Thymus (tissue), 11 donors: Measurements from ENCODE around the gene KRTAP17-1. TPM values are rescaled to one million over a fixed set of nuclear protein-coding genes. Genes with fewer than 3 reads are reported as not detected.

ENCODE experiments used
- DNase-seq, 9 donors: peaks; one replicate each; pipeline ENCODE4 v3.0.0-alpha.2; 2013; ENCODE audit warnings: low spot score in 9 of 9, low read depth in 6 of 9, missing footprints in 1 of 9
- H3K27ac ChIP-seq, 2 donors: one replicate each; pipeline ENCODE4 v1.5.1; 2013; ENCODE audit warnings: control low read depth in 1 of 2, low read depth in 1 of 2, low read length in 1 of 2, mild to moderate bottlenecking in 1 of 2, moderate library complexity in 1 of 2
- H3K27me3 ChIP-seq, 2 donors: one replicate each; pipeline ENCODE4 v1.5.1; 2013; ENCODE audit warnings: low read length in 1 of 2; ENCODE audit not compliant: control insufficient read depth in 2 of 2, insufficient read depth in 1 of 2
- H3K36me3 ChIP-seq, 2 donors: one replicate each; pipeline ENCODE4 v1.5.1; 2013; ENCODE audit warnings: low read length in 1 of 2, mild to moderate bottlenecking in 1 of 2, moderate library complexity in 1 of 2; ENCODE audit not compliant: control insufficient read depth in 2 of 2, insufficient read depth in 2 of 2
- H3K4me1 ChIP-seq, 2 donors: one replicate each; pipeline ENCODE4 v1.5.1; 2013; ENCODE audit warnings: low read length in 2 of 2; ENCODE audit not compliant: control insufficient read depth in 2 of 2, insufficient read depth in 2 of 2
- H3K4me3 ChIP-seq, 2 donors: one replicate each; pipeline ENCODE4 v1.5.1; 2013; ENCODE audit warnings: low read length in 2 of 2, control low read depth in 1 of 2, mild to moderate bottlenecking in 1 of 2
- H3K9me3 ChIP-seq, 2 donors: one replicate each; pipeline ENCODE4 v1.5.1; 2013; ENCODE audit warnings: low read length in 1 of 2, mild to moderate bottlenecking in 1 of 2; ENCODE audit not compliant: control insufficient read depth in 2 of 2, insufficient read depth in 1 of 2
- WGBS: extraction: QIAGEN DNeasy Blood & Tissue Kit; methylation state at CpG from one replicate; pipeline ENCODE4 v1.1.7; 2013; 5-methylcytosine and 5-hydroxymethylcytosine counted together
- polyA plus RNA-seq: library from polyadenylated mRNA; stranded (reverse); fragments of 200-250 nt; gene quantifications from one replicate; pipeline ENCODE4 v1.2.3, GENCODE V29; 2013
- total RNA-seq: library from RNA; stranded (reverse); fragments of 120-200 nt; gene quantifications from one replicate; pipeline ENCODE4 v1.2.4, GENCODE V29; 2013
- donor health status: healthy.

KRTAP17-1 gene
- total and polyA plus RNA-seq, 2 donors, result 0.09 to 0.11 TPM

DNA sequence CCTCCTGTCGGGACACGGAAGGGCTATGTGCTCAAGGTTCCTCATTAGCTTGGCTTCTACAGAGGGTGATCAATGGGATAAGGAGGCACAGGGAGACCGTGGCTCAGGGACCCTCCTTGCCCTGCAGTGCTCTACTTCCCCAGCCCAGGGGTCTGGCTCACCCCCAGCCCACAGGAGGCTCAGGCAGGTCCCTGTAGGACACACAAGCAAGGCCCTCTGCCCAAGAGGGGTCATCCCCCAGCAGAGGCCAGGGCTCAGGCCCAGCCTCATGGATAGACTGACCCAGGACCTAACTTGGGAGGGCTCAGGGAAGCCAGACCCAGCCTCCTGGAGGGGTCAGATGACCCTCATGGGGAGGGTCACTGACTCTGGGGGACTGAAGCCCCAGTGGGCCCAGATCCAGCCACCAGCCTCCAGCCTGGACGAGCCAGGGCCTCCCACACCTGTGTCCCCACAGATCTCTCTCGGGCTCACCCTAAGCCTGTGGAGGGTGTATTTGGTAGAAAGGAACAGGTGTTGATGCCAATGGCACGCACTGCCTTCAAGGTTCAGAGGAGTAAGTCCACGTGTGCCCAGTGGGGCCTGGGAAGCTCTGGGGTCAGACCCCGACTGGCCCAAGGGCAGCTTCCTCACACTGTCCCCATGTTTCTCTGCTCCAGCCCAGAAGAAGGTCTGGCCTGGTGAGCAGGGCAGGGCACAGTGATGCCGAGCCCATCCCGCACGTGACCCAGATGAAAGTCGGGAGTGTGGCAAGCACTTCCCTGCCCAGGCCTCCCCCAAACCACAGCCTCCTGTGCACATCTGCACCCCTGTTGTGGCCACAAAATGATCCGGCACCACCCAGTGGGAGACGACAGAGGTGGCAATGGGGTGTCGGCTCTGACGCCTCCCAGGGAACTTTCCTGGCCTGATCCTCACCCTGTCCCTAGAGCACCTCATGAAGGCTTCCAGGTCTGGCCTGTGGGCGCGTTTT lies 10.9 kb upstream of the KRTAP17-1 start:
- no peak overlapping the region for H3K27ac ChIP-seq
- H3K36me3 ChIP-seq, result no peaks in the 10 kb centered on the region
- DNase-seq, result no peak
- no peaks in the 10 kb centered on the region for H3K4me1 ChIP-seq
- no peaks in the 10 kb centered on the region for H3K9me3 ChIP-seq
- 65% methylated on average over 18 of the region's 18 CpGs for WGBS
- H3K4me3 ChIP-seq, result no peak overlapping the region
- H3K27me3 ChIP-seq, result no peaks in the 10 kb centered on the region

DNA sequence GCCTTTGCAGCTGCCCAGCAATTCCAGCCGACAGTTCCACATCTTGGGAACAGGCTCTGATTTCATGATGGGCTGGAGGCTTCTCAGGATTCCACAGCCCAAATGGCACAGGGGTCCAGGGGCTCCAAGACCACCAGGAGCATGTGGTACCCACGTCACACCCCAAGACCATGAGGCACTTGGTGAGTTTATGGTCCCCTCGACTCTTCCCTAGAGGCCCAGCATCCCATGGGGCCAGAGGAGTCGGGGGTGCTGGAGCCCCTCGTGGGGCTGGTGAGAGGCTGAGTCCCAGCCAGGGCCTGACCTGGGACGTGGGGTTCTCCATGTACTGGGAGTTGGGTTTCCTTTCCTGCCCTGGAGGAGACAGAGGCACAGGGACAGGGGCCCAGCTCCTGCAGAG lies 10.1 kb upstream of the KRTAP17-1 start:
- no peaks in the 10 kb centered on the region for H3K9me3 ChIP-seq
- no peak for DNase-seq
- no peaks in the 10 kb centered on the region for H3K27me3 ChIP-seq
- H3K4me3 ChIP-seq, result no peak overlapping the region
- H3K27ac ChIP-seq, result no peak overlapping the region
- no peaks in the 10 kb centered on the region for H3K4me1 ChIP-seq
- H3K36me3 ChIP-seq, result no peaks in the 10 kb centered on the region
- 95% methylated on average over 6 of the region's 6 CpGs for WGBS

GRCh38 chr17:41325126-41325525 lies 9.6 kb upstream of the KRTAP17-1 start:
- Histone ChIP-seq H3K4me3 (no peak overlapping the region), H3K27ac (no peak overlapping the region), H3K36me3 (no peaks in the 10 kb centered on the region), H3K27me3 (no peaks in the 10 kb centered on the region), H3K4me1 (no peaks in the 10 kb centered on the region), H3K9me3 (no peaks in the 10 kb centered on the region)
- 90% methylated on average over 10 of the region's 10 CpGs for WGBS
- no peak for DNase-seq

GRCh38 chr17:41324180-41325075 lies 8.9 kb upstream of the KRTAP17-1 start:
- Histone ChIP-seq H3K27ac (no peak overlapping the region), H3K4me1 (no peaks in the 10 kb centered on the region), H3K9me3 (no peaks in the 10 kb centered on the region), H3K4me3 (no peak overlapping the region), H3K36me3 (no peaks in the 10 kb centered on the region), H3K27me3 (no peaks in the 10 kb centered on the region)
- DNase-seq, result no peak
- WGBS, result 85% methylated on average over 16 of the region's 16 CpGs

GRCh38 chr17:41322903-41323895 lies 7.7 kb upstream of the KRTAP17-1 start:
- DNase-seq, result no peak
- no peaks in the 10 kb centered on the region for H3K36me3 ChIP-seq
- H3K27me3 ChIP-seq, result no peaks in the 10 kb centered on the region
- H3K4me1 ChIP-seq, result no peaks in the 10 kb centered on the region
- H3K4me3 ChIP-seq, result no peak overlapping the region
- H3K9me3 ChIP-seq, result no peaks in the 10 kb centered on the region
- 94% methylated on average over 11 of the region's 11 CpGs for WGBS
- H3K27ac ChIP-seq, result no peak overlapping the region

DNA sequence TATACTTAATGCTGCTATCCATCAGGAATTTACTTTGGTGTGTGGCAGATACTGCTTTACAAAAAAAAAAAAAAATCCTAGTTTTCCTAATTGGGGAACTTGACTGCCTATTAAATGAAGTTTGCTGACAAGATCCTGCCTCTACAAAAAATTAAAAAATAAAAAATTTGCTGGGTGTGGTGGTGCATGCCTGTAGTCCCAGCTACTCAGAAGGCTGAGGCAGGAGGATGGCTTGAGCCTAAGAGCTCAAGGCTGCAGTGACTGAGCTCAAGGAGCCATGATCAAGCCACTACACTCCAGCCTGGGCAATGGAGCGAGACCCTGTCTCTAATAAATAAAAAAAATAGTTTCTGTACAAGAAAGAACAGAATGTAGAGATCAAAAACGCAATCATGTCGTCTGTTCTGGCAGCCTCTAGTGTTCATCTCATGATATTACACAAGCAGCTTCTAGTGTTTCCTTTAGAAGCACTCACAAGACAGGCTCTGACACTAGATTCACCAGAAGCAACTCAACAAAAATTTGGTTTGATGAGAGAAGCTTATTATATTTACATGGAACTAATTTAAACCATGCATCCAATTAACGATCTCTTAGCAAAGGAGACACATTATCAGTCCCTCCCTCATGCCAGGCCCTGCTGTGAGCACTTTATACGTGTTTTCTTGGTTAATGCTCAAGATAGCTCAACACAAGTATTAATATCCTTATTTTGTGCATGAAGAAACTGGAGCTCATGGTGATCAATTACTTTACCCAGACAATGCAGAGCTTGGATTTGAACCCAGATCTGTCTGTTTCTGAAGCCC lies 6.8 kb upstream of the KRTAP17-1 start:
- WGBS, result 47% methylated on average over 5 of the region's 5 CpGs
- DNase-seq, result peak in 2 of 9 donors; percentile 15 to 48
- H3K4me1 ChIP-seq, result no peaks in the 10 kb centered on the region

GRCh38 chr17:41318231-41318630 lies 2.7 kb upstream of the KRTAP17-1 start:
- no peak for DNase-seq
- peaks cover 0 to 2% of the 10 kb centered on the region in 2 donors for H3K27me3 ChIP-seq
- no peaks in the 10 kb centered on the region for H3K36me3 ChIP-seq
- no peak overlapping the region for H3K27ac ChIP-seq
- H3K4me3 ChIP-seq, result no peak overlapping the region
- H3K9me3 ChIP-seq, result no peaks in the 10 kb centered on the region
- WGBS, result 52% methylated on average over 2 of the region's 2 CpGs
- no peaks in the 10 kb centered on the region for H3K4me1 ChIP-seq

More for the DNA sequence above, 6.8 kb upstream of the KRTAP17-1 start:
- Histone ChIP-seq H3K9me3 (no peaks in the 10 kb centered on the region), H3K4me3 (no peak overlapping the region), H3K27ac (no peak overlapping the region), H3K27me3 (no peaks in the 10 kb centered on the region), H3K36me3 (no peaks in the 10 kb centered on the region)
